Activated naive CD4-positive, alpha-beta T cell treated with anti-CD3 and anti-CD28 coated beads, Interleukin-2, amount 50 U/mL, for 24 hours (primary cell): ENCODE measurements around the gene YOD1.

Source experiments
- H3K27ac Mint-ChIP-seq: one replicate; pipeline ENCODE4 v1.8.0; 2021; ENCODE audit warnings: mild to moderate bottlenecking, mixed read lengths
- H3K27me3 Mint-ChIP-seq: one replicate; pipeline ENCODE4 v1.8.0; 2021; ENCODE audit warnings: mixed read lengths
- H3K36me3 Mint-ChIP-seq: one replicate; pipeline ENCODE4 v1.8.0; 2021; ENCODE audit warnings: mixed read lengths
- H3K4me1 Mint-ChIP-seq: one replicate; pipeline ENCODE4 v1.8.0; 2021; ENCODE audit warnings: mixed read lengths
- H3K4me3 Mint-ChIP-seq: one replicate; pipeline ENCODE4 v1.8.0; 2021; ENCODE audit warnings: mild to moderate bottlenecking, mixed read lengths
- H3K9me3 Mint-ChIP-seq: one replicate; pipeline ENCODE4 v1.8.0; 2021; ENCODE audit warnings: mixed read lengths

YOD1 gene

GRCh38 chr1:207077470-207078377 lies 26.7 kb upstream of the YOD1 start:
- Mint-ChIP-seq H3K36me3 (no peaks in the 10 kb centered on the region), H3K27me3 (peaks cover 2% of the 10 kb centered on the region)

DNA sequence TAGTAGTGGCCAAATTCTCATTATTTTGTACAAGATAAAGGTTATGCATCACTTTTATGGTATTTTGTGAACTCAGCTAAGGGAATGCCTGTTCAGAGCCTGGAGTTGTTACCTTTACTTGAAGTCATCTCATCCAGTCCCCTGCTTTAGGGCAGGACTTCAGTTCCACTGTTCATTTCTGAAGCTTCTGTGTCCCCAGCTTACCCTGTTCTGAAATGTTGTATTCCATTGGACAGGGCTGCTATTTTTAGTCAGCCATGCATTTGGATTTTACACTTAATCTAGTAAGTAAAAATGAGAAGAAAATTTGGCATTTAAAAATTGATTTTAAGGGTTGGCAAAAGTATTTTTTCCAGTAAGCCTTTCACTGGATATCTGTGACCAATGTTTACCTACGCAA lies 26.0 kb upstream of the YOD1 start:
- Mint-ChIP-seq H3K9me3 (no peaks in the 10 kb centered on the region), H3K4me3 (no peak overlapping the region), H3K27ac (no peak overlapping the region)

More at GRCh38 chr1:207077470-207078377, 26.7 kb upstream of the YOD1 start:
- H3K4me3 Mint-ChIP-seq = no peak overlapping the region
- no peak overlapping the region for H3K27ac Mint-ChIP-seq
- H3K4me1 Mint-ChIP-seq = peaks cover 3% of the 10 kb centered on the region
- H3K9me3 Mint-ChIP-seq = no peaks in the 10 kb centered on the region

DNA sequence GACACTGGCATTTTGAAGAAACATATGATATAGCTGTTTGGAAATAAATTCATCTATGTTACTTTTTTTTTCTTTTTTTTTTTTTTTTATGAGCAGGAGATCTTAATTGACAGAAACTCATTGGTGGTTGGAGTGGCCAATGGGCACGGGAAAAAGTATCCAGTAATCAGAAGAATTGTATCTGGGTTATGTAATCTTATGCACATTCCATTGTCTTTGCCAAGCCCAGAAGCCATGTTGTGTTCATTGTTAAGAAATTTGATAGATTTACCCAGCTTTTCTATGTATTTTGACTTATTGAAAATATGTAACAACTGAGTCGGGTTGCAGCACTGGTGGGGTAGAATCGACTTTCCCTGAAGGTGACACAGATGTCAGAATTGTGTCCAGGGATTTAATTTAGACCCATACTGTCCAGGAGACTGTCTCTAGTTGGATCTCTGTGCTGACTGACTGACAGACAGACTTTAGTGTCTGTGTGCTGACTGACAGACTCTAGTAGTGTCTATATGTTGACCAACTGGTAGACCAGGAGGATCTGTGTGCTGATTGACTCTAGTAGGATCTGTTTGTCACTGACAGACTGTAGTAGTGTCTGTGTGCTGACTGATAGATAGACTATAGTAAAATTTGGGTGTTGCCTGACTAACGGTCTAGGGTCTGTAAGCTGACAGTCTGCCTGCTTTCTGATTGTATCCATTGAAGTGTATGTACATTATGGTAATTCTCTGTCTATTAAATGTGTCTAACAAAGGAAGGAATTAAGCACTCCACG lies 25.4 kb upstream of the YOD1 start:
- Mint-ChIP-seq H3K9me3 (no peaks in the 10 kb centered on the region), H3K36me3 (no peaks in the 10 kb centered on the region), H3K27ac (no peak overlapping the region), H3K4me1 (peaks cover 14% of the 10 kb centered on the region), H3K27me3 (no peaks in the 10 kb centered on the region), H3K4me3 (no peak overlapping the region)

More for the DNA sequence above, 26.0 kb upstream of the YOD1 start:
- no peaks in the 10 kb centered on the region for H3K27me3 Mint-ChIP-seq
- H3K4me1 Mint-ChIP-seq = peaks cover 8% of the 10 kb centered on the region
- H3K36me3 Mint-ChIP-seq = no peaks in the 10 kb centered on the region

GRCh38 chr1:207073906-207074820 lies 23.2 kb upstream of the YOD1 start:
- Mint-ChIP-seq H3K27ac (no peak overlapping the region), H3K36me3 (peaks cover 2% of the 10 kb centered on the region), H3K27me3 (no peaks in the 10 kb centered on the region), H3K9me3 (no peaks in the 10 kb centered on the region), H3K4me3 (no peak overlapping the region), H3K4me1 (peaks cover 36% of the 10 kb centered on the region)

GRCh38 chr1:207072233-207072632 lies 21.2 kb upstream of the YOD1 start:
- H3K4me1 Mint-ChIP-seq = peaks cover 40% of the 10 kb centered on the region
- H3K4me3 Mint-ChIP-seq = peak overlapping the region; percentile 44
- no peaks in the 10 kb centered on the region for H3K9me3 Mint-ChIP-seq
- no peak overlapping the region for H3K27ac Mint-ChIP-seq
- H3K27me3 Mint-ChIP-seq = no peaks in the 10 kb centered on the region
- peaks cover 5% of the 10 kb centered on the region for H3K36me3 Mint-ChIP-seq

DNA sequence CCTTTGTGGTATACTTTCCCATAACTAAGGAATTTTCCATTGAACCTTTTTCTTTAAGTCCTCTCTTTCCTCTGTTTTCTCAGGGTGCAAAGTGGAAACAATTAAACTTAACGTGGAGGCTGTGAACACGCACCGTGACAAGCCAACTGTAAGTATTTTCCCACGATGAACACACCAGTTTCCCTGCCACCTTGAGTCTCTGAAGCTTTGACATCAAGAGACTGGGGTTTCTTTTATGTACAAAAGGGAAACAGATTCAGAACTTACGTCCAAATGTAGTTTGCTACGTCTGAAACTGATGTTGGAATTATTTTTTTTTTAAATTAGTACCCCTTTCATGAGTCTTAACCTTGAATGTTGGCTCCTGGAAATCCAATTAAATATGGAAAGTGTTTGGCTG lies 20.4 kb upstream of the YOD1 start:
- Mint-ChIP-seq H3K27ac (peak overlapping the region; percentile 62), H3K36me3 (peaks cover 5% of the 10 kb centered on the region), H3K27me3 (no peaks in the 10 kb centered on the region), H3K9me3 (no peaks in the 10 kb centered on the region), H3K4me3 (peak overlapping the region; percentile 51), H3K4me1 (peaks cover 40% of the 10 kb centered on the region)

DNA sequence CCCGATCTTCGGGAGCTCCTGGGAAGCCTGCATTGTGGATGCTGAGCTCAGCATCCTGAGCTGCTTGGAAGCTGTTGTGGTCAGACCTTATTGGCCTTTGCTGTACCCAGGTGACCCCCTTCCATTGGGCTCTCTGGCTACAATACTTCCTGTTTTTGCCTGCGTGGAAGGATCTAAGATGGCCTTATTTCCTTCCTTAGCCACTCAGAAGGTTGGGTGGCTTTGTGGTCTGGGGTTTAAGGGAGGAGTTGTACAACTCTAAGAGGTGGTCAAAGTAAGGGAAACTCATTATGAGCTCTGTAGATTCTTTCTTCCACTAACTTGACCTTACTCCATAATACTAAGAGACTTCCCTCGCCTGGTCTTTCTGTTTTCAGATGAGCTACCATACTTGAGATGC lies 19.8 kb upstream of the YOD1 start:
- H3K4me3 Mint-ChIP-seq = peak overlapping the region; percentile 51
- no peaks in the 10 kb centered on the region for H3K9me3 Mint-ChIP-seq
- no peaks in the 10 kb centered on the region for H3K27me3 Mint-ChIP-seq
- H3K36me3 Mint-ChIP-seq = peaks cover 5% of the 10 kb centered on the region
- H3K4me1 Mint-ChIP-seq = peaks cover 40% of the 10 kb centered on the region
- peak overlapping the region; percentile 59 for H3K27ac Mint-ChIP-seq

GRCh38 chr1:207069858-207070506 lies 19.0 kb upstream of the YOD1 start:
- Mint-ChIP-seq H3K9me3 (no peaks in the 10 kb centered on the region), H3K4me1 (peaks cover 40% of the 10 kb centered on the region)

GRCh38 chr1:207069061-207069460 lies 18.1 kb upstream of the YOD1 start:
- Mint-ChIP-seq H3K27me3 (no peaks in the 10 kb centered on the region), H3K36me3 (peaks cover 6% of the 10 kb centered on the region), H3K4me3 (no peak overlapping the region), H3K4me1 (peaks cover 40% of the 10 kb centered on the region), H3K9me3 (no peaks in the 10 kb centered on the region), H3K27ac (peak overlapping the region; percentile 66)

More at GRCh38 chr1:207069858-207070506, 19.0 kb upstream of the YOD1 start:
- peaks cover 6% of the 10 kb centered on the region for H3K36me3 Mint-ChIP-seq
- H3K27me3 Mint-ChIP-seq = no peaks in the 10 kb centered on the region
- no peak overlapping the region for H3K4me3 Mint-ChIP-seq
- no peak overlapping the region for H3K27ac Mint-ChIP-seq

DNA sequence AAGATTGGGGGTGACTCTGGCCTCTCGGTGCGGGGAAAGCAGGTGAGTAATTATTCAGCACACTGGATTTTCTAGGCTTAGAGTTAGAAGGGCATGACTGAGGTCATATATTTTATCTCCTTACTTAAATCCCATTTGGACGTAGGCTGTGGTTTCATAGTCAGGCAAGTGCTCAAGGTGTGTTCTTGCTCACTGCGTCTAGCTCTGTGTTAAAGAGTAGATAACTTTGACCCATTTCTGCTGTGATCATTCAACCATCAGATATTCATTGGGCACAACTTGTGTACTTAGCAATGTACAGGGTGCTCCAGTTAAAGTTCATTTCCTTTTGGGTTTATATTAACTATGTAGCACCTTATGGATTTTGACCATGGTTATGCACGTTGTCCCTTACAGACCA lies 16.7 kb upstream of the YOD1 start:
- Mint-ChIP-seq H3K9me3 (no peaks in the 10 kb centered on the region), H3K27me3 (no peaks in the 10 kb centered on the region), H3K36me3 (peaks cover 10% of the 10 kb centered on the region), H3K4me1 (peaks cover 36% of the 10 kb centered on the region), H3K27ac (no peak overlapping the region), H3K4me3 (no peak overlapping the region)

DNA sequence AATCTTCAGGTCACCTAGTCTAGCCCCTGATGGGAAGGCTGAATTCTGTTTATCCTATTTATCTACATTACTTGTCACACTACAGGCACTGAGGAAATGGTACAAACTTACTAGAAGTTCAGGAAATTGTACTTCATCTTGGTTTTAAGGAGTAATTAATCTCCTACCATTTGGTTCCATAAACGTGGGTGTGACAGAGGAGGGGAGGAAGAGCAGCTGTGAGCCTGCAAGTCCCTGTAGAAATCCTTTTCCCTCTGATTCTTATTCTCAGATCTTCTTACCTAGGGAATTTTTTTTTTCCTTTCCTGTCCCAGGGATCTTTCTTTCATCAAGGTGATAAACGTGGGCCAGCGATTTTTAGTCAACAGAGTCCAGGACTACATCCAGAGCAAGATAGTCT lies 16.2 kb upstream of the YOD1 start:
- H3K27me3 Mint-ChIP-seq = no peaks in the 10 kb centered on the region
- no peak overlapping the region for H3K4me3 Mint-ChIP-seq
- H3K36me3 Mint-ChIP-seq = peaks cover 12% of the 10 kb centered on the region
- no peak overlapping the region for H3K27ac Mint-ChIP-seq
- no peaks in the 10 kb centered on the region for H3K9me3 Mint-ChIP-seq
- peaks cover 34% of the 10 kb centered on the region for H3K4me1 Mint-ChIP-seq

DNA sequence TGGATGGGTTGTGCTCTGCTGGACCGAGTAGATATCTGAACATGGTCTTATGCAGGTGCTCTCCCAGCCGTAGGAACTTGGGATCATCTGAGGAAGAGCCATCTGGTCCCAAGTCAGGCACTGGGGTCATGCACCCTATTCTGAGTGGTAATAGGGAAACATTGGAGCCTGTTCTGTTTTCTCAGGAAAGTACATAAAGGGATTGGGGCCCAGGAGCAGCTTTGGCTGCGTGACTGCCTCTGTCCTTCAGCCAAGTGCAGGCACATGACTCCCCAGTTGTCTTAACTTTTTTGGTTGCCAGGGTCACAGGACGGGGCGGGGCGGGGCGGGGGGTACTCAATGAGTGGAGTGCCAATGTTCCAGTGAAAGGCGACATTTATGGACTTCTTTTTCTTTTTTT lies 13.6 kb upstream of the YOD1 start:
- no peaks in the 10 kb centered on the region for H3K9me3 Mint-ChIP-seq
- H3K36me3 Mint-ChIP-seq = peaks cover 14% of the 10 kb centered on the region
- no peaks in the 10 kb centered on the region for H3K27me3 Mint-ChIP-seq
- H3K27ac Mint-ChIP-seq = no peak overlapping the region
- H3K4me1 Mint-ChIP-seq = peaks cover 8% of the 10 kb centered on the region
- no peak overlapping the region for H3K4me3 Mint-ChIP-seq

- H3K4me3 Mint-ChIP-seq = no peak overlapping the region
- no peaks in the 10 kb centered on the region for H3K9me3 Mint-ChIP-seq
- H3K27ac Mint-ChIP-seq = no peak overlapping the region
- no peaks in the 10 kb centered on the region for H3K27me3 Mint-ChIP-seq
- no peaks in the 10 kb centered on the region for H3K4me1 Mint-ChIP-seq
- peaks cover 10% of the 10 kb centered on the region for H3K36me3 Mint-ChIP-seq
Measured at GRCh38 chr1:207063014-207063413, 12.0 kb upstream of the YOD1 start.

DNA sequence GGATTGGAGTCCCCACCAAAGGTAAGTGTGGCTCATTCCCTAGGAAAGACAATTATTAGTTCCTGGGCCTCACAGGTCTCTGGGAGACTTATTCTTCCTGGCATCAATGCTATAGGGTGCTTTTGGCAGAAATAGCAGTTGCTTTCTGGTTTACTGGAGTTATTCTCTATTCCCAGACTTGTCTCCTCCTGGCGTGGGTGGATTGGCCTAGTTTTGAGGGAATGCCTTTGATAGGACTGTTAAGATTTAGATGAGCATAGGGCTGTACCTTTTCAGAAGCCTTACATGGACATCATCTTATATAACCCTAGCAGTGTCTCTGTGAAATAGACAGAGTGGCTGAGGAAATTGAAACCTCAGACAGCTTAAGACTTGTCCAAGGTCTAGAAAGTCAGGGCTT lies 11.1 kb upstream of the YOD1 start:
- Mint-ChIP-seq H3K4me1 (no peaks in the 10 kb centered on the region), H3K27ac (no peak overlapping the region), H3K9me3 (no peaks in the 10 kb centered on the region), H3K36me3 (peaks cover 10% of the 10 kb centered on the region), H3K4me3 (no peak overlapping the region), H3K27me3 (no peaks in the 10 kb centered on the region)

DNA sequence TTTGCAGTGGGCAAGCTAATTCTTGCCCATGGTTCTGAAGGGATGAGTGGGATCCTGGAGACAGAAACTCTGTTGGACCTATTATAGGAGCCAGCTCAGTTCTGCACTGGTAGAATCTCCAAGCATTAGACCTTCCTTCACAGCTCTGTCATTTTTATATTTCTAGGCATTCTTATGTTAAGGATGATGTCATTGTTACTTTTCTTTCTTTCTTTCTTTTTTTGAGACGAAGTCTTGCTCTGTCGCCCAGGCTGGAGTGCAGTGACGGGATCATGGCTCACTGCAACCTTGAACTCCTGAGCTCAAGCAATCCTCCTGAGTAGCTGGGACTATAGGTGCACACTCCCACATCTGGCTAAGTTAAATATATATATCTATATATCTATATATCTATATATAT lies 9.6 kb upstream of the YOD1 start:
- Mint-ChIP-seq H3K4me3 (no peak overlapping the region), H3K9me3 (no peaks in the 10 kb centered on the region), H3K27me3 (no peaks in the 10 kb centered on the region), H3K4me1 (no peaks in the 10 kb centered on the region), H3K36me3 (peaks cover 10% of the 10 kb centered on the region), H3K27ac (no peak overlapping the region)
